Suppressor macrophage (primary cell): ENCODE measurements around the gene METTL15.
"Not testable (repeated sequence)": the region's sequence is repeated elsewhere in the genome, so short reads cannot be mapped to it uniquely, and the experiment has no call there.

Experiments used
- DNase-seq, 4 experiments: peaks; one replicate each; pipeline ENCODE4 v3.0.0-alpha.2; 2020 to 2022
- total RNA-seq, 17 experiments: gene quantifications; one replicate each; lab custom pipeline; 2026; ENCODE audit warnings: mixed read lengths in 6 of 17, inconsistent platforms in 3 of 17; lab: John Stamatoyannopoulos, UW

Gene METTL15, protein sequence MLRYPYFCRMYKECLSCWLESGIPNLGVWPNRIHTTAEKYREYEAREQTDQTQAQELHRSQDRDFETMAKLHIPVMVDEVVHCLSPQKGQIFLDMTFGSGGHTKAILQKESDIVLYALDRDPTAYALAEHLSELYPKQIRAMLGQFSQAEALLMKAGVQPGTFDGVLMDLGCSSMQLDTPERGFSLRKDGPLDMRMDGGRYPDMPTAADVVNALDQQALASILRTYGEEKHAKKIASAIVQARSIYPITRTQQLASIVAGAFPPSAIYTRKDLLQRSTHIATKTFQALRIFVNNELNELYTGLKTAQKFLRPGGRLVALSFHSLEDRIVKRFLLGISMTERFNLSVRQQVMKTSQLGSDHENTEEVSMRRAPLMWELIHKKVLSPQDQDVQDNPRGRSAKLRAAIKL
- 4.6 to 27.3 (median 15.1) reads per million in 17 experiments for total RNA-seq

DNA sequence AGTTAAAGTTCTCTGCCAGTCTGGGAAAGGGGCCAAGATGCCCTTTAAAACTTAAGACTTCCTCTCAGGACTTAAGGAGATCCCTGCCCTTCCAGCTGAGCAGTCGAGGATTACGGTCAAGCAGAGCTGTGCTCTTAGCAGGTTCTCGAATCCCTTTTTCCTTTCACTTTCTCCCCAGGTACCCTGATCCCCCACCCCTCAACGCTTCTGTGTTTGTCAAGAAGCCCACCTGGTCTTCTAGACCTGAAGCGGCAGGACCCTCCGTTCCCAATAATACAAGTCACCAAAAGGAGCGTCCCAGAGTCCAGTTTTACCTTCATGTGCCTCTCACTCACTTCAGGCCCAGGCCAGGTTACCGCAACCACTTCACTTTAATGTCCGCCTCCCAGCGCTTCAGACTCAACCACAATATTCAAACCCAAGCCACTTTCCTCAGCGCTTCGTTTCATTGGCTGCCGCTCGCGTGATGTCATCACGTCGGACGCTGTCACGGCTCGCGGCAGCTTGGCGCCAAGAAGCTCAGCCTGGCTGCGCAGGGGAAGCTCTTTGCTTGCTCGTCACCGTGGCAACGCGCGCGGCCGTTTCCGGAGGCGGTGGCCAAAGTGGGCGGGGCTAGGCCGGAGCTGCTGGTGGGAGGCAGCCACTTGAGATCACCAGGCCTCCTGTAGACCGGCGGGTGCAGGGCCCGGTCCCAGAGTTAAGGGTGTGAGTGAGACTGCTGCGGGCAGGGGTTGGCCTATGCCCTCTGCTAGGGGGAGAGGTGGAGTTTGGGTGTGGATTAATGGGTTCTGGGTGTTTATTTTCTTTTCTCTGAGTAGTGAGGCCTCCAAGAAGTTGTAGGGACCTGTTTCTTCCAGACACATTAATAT lies at the start of gene METTL15, which contains the start of gene KIF18A:
Gene METTL15, plus strand, starts transcription at position 639 of the 869 bp plus-strand sequence. CDS start 4,947 bp downstream, outside the sequence.
Gene KIF18A, minus strand, starts transcription at position 407 of the 869 bp plus-strand sequence. CDS start 10,209 bp downstream, outside the sequence.
- DNase-seq: peak; percentile 99 to 100 (median 100)

DNA sequence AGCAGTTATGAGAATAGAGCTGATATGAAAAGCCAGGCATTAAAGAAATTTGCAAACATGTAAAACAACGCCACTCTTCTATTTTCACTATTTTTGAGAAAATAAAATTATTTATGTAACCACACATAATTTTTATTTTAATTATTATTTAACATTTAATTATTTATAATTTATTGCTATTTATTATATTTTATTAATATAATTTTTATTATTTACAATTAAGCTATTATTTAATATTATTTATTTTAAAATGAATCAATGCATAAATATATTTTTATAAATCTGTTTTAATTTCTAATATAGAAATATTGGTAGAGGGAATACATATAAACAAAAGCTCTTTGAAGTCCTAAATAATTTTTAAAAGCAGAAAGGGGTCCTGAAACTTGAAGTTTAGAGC lies 36.9 kb upstream of the METTL15 start:
- DNase-seq: no peak

DNA sequence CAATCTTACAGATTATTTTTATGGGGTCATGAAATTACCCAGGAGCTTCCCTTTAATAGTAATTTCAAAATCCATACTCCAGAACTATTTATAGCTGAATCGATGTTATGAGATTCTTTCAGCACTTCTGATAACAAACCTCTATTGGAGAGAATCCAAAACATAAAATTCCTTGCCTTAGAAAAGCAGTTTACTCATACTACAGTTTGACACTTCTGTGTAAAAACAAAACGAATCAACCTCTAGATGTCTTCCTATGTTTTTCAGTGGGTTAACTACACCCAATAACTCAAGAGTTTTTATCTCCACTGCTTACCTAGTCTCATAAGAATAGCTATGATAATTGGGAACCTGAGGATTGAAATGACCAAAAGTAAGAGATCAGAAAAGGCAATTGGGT lies 35.9 kb upstream of the METTL15 start:
- DNase-seq: no peak

DNA sequence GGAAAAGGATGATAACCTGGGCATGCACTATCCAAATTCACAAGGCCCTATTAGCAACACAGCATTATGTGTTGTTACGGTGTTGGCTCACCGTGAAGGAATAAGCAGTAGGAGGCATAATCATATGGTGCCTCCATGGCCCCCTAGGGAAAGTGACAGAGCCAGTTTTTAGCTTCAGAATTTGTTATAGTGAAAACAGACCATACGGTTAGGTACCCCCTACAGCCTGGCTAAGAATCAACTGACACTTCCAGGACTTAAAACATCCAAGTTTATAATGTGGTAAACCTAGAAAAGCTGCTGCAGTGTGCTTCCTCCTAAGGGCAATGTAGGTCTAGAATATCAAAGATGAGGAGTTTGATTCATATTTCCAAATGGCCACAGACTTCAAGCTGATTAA lies 30.7 kb upstream of the METTL15 start:
- no peak for DNase-seq

DNA sequence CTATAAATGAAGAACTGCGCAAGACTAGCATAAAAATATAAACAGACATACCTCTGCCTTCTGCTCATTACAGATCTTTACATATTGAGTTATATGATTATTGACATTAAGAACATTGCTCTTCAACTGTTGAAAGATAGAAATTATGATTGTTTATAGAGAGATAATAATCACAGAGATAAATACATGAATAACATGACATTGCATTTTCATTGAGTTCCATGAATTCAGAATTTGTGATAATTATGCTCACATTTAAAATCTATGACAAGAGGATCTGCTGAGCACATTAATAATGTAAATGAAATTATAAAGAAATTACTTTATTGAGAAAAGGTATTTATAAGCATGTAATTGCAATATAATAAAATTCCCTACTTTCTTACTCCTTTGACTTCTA lies 25.1 kb upstream of the METTL15 start:
- no peak for DNase-seq

DNA sequence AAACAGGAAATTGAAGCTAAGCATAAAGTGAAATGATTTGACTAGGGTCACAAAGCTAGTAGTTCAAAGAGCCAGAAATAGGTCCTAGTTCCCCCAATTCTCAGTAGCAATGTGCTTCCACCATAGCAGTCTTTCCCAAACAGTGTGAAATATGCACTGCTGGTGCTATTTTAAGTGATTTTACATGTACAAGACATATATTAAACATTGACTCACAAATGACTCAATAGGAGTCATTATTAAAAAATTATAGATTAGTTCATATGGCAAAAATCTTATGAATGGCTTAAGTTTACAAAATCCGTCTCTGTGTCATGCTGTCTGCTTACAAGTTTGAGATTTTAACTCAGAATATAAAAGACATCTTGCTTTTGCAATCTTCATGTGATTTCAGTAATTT lies 21.6 kb upstream of the METTL15 start:
- no peak for DNase-seq

DNA sequence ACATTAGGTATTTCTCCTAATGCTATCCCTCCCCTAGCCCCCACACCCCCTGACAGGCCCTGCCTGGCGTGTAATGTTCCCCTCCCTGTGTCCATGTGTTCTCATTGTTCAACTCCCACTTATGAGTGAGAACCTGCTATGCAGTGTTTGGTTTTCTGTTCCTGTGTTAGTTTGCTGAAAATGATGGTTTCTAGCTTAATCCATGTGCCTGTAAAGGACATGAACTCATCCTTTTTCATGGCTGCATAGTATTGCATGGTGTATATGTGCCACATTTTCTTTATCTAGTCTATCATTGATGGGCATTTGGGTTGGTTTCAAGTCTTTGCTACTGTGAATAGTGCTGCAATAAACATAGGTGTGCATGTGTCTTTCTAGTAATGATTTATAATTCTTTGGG lies 21.0 kb upstream of the METTL15 start:
- not testable (repeated sequence) for DNase-seq

DNA sequence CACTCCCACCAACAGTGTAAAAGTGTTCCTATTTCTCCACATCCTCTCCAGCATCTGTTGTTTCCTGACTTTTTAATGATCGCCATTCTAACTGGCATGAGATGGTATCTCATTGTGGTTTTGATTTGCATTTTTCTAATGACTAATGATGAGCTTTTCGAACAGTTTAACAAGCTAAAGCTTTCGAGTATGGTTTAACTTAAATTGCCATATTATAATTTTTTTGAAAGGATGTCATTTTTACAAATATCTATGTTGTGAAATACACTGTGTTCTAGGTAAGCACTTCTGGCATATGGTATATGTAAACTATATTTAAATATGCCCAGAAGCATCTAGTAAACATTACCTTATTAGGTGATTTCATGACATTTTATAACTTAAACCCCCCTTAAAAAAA lies 20.5 kb upstream of the METTL15 start:
- not testable (repeated sequence) for DNase-seq

DNA sequence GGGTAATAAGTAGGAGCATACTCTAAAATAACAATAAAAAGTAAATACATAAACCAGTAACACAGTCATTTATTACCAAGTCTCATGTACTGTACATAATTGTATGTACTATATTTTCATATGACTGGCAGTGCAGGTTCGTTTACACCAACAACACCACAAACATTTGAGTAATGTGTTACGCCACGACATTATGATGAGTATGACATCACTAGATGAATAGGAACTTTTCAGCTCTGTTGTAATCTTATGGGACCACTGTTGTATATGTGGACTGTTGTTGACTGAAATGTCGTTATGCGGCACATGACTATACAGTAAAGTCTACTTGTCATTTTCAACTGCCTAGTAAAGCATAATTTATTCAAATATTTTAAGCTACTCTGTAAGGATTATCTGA lies 18.8 kb upstream of the METTL15 start:
- DNase-seq: peak in 1 of 4 experiments; percentile 6

DNA sequence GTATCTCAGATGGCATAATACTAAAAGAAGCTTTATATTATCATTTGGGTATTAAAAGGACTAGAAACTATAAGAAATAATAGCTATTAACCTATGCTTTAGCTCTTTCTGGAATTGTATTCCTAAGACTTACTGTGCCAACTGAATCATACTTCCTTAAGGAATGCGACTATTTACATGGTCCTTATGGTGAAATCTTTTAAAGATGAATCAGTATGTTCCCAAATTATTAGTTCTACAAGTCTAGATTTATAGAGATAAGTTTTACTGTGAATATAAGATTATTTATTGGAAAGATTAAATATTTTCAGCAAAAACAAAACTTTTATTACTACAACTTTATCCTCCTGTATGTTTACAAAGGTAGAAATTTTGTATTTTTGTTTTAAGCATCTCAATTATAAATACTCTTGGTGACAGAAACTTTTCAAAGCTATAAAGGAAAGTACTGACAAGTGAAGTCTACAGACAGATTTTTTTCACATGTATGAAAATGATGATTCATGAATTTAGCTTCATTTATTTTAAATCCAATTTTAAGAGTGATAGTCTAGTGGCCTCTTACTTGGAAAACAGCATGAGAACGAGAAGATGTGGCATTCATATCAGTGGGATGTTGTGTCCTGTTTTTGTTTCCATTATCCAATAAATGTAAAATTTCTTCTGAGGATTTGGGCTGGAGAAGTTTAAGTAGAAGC lies 18.0 kb upstream of the METTL15 start:
- DNase-seq: no peak

DNA sequence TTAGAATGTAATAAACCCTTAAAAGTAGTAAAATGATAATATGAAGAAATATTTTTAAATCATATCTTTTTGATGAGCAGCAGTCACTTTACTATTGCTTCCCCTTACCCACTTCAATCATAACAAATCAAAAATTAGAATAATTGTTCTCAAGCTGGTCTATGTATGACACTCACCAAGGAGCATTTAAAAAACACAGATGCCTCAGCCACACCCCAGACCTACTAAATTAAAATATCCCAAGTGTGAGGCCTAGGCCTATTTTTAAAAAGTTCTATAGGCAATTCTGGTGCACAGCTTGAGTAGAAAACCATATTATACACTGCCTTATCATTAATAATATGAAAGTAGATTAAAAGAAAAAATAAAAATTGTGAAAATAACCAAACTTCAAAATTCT lies 15.4 kb upstream of the METTL15 start:
- DNase-seq: no peak

DNA sequence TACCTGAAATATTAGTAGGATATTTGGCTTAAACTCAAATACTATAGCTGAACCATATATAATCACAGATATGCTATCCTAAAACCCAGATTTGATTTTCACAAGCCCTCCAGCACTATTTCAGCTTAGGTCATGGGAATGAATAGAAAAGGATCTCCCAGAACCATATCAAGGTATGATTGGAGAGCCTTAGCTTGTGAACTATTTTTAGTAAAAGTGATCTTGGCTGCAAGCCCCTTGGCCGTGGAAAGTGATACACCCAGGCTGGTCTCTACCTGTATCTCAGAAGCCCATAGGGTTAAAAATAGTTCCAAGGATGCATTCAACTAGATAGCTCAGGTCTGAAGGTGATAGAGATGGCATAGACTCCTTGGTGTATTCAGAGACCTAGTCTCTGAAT lies 9.9 kb upstream of the METTL15 start:
- no peak for DNase-seq

DNA sequence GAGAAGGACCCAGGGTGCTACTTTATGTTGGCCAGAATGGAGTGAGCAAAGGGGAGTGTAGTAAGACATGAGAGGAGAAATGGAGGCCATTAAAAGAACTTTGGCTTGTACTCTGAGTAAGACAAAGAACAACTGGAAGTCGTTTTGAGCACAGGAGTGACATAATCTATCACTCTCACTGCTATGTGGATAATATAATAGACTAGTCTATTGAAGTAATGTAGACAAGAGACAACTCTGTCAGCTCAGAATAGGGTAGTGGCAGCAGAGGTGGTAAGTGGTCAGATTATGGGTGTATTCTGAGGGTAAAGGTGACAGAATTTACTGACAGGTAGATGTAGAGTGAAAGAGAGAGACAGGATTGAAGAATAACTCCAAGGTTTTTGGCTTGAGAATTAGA lies 8.5 kb upstream of the METTL15 start:
- no peak for DNase-seq

DNA sequence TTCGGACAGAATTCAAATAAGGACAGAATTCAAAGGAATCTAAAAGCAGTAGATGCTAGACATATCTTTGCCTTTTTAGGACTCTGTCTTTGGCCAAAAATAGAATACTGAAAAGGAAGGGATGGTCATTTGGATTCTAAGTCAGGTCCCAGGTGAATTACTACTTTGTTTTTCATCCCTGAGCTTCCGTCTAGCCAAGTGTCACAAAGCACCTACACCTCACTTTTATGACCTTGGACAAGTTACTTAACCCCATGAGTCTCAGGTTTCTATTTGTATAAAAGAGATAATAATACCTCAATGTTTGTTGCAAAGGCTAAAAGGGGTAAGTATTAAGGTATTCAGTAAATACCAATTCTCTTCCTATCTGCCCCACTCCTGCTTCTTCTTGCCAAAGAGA lies 7.5 kb upstream of the METTL15 start:
- no peak for DNase-seq

DNA sequence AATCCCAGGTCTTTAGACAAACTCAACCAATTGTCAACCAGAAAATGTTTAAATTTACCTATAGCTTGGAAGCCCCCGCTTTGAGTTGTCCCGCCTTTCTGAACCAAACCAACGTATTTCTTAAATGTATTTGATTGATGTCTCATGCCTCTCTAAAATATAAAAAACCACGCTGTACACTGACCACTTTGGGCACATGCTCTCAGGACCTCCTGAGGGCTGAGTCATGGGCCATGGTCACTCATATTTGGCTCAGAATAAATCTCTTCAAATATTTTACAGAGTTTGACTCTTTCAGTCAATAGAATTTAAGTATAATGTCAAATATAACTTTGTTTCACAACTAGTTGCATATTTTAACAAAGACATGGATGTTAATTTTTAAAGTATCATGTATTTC lies 5.9 kb upstream of the METTL15 start:
- not testable (repeated sequence) for DNase-seq

DNA sequence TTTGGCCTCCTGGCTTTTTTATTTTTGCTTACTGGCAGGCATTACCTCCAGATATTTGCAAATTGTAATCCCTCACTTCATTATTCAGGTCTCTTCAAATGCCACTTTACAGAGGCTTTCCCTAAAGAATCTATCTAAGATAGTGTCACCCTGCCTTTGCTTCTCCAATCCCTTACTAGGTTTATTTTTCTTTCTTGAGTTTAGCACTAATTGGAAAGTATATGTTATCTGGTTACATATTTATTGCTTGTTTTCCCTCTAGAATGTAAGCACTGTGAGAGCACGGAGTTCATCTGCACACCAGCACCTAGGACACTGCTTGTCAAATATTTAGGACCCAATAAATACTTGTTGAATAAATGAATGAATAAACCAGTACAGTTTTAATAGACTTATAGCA lies 3.8 kb upstream of the METTL15 start:
- no peak for DNase-seq

DNA sequence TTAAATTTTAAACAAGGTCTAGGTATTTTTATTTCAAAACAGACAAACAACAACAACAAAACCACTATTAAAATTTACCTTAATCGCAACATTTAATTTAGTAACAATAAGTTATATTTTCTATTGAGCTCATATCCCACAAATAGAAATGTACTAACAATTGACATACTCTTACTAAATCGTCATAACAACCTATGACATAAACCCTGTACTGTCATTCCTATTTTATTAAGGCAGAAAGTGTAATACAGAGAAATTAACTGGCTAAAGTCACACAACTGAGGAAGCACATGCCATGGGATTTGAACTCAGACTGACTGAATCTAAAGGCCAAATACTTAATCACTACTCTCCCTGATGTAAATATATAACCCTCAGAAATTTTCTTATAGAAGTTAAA lies 3.2 kb upstream of the METTL15 start:
- DNase-seq: no peak

DNA sequence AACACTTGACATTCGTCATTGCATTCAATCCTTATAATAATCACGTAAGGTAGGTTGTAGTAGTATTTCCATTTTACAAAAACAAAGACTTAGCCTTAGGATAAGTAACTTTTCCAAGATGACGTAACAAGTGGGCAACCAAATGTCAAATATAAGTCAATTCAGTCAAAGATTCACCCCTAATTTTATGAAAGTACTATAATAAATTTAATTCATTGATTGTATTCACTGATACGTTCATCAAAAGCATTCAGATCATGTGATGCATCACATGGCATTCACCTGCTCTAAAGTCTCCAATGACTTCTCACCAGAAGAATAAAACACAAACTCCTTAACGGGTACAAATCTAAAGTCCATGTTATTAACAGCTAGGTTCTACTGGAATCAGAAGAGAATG lies 2.3 kb upstream of the METTL15 start:
- no peak for DNase-seq

DNA sequence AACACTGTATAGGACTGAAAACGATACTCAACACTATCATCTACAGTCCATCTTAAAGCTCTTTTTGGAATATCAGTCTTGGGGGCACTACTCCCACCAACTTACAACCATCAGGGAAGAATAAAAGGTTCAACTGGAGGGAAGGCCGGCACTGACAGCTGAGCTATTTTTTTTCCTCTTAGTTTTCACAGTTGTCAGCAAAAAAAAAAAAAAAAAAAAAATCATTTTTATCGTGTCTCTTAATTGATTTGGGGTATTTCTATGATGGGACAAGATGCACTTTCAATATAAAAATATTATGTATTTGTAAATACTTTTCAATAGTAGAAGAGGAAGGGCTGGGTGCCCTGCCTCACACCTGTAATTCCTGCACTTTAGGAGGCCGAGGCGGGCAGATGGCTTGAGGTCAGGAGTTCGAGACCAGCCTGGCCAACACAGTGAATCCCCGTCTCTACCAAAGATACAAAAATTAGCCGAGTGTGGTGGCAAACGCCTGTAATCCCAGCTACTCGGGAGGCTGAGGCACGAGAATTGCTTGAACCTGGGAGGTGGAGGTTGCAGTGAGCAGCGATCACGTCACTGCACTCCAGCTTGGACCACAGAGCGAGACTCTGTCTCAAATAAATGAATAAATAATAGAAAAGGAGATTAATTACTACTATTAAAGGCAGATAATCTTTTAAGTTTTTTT lies 1.7 kb upstream of the METTL15 start:
- no peak for DNase-seq

DNA sequence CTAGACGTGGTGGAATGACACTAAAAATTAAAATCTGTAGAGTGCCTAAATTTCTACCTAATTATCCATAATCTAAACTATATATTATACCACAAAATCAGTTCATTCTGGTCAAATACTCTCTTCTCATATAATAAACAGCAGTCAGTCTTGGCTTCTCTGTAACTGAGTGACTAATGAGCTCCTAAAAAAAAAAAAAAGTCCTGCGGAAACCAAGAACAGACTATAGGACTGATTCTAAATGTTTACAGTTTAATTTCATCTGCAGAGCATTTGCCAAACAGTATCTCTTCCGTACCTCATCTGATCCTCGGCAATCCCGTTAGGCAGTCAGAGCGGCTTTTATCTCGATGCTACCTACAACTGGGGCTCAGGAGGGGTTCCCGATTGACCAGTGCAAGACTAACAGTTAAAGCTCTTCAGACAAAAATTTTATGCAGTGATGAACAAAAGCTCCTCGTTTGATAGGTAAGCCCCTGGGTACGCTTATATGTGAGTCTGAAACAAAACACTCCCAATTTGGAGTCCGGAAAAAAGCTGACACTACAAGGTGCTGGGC lies 918 bp upstream of the METTL15 start:
- DNase-seq: peak in 1 of 4 experiments; percentile 2

DNA sequence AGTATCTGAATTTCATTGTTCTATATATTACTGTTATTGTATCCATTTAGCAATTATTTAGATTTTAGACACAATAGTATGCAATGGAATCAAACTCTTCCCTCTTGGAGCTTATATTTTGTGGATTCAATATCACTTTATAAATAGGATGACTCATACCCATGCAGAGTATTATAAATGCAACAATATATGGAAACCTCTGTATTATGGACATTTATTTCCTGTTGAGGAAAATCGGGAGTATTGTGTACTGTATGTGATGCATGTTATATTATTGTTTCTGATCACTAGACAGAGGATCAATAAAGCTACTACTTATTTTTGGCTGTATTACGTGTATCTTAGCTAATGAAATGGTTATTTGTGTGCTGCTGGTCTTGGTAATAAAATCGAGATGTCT lies 770 bp downstream of the METTL15 start:
- peak in 1 of 4 experiments; percentile 2 for DNase-seq
